HEK293T (cell line): ENCODE data around the gene BICDL1.

ENCODE experiments used
- ARNT ChIP-seq: fragments of 450-650 bp; IDR thresholded peaks from 2 replicates; pipeline ENCODE4 v1.6.1; 2017; ENCODE audit warnings: mild to moderate bottlenecking
- TF ChIP-seq, protein P1 (sequence below): fragments of 450-650 bp; IDR thresholded peaks from 2 replicates; pipeline ENCODE4 v1.6.1; 2016

DNA sequence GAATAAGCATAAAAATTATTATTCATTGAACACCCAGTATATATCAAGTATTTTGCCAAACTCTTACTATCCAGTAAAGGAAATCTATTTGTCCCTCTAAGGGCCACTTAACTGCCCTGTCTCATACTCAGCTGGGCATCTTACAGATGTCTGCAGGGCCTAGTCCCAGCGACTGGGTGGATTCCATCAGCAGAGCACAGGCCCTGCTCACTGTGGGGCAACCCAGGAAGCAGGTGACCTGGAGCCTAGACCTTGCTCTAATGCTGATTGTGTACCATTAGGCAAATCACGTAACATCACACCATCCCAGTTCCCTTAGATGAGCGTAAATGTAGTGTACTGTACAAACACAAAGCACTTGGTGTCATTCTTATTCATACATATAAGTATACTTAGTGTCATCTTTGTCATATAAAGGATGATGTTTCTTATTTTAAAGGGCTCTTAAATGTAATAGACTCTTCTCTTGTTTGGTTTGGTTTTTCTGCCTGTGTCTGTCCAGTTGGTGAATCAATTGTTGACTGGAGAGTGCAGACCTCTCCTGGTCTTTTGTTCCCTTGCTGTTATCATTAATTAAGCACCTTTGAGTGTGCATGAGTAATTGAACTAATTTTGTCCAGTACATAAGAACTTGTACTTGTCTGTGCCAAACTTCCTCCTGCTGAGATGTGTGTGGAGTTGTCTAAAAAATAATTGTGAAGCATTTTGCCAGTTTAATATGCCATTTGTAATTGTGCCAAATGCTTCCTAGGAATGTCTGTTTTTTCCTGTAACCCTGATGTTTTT, 78.2 kb downstream of the BICDL1 start:
- TF ChIP-seq, protein P1, sequence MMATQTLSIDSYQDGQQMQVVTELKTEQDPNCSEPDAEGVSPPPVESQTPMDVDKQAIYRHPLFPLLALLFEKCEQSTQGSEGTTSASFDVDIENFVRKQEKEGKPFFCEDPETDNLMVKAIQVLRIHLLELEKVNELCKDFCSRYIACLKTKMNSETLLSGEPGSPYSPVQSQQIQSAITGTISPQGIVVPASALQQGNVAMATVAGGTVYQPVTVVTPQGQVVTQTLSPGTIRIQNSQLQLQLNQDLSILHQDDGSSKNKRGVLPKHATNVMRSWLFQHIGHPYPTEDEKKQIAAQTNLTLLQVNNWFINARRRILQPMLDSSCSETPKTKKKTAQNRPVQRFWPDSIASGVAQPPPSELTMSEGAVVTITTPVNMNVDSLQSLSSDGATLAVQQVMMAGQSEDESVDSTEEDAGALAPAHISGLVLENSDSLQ: no peak
- TF ChIP-seq ARNT: no peak
